ENCODE measurements around the gene PLXDC2. TPM values are rescaled to one million over a fixed set of nuclear protein-coding genes. Genes with fewer than 3 reads are reported as not detected.
"Not testable (repeated sequence)": the region's sequence is repeated elsewhere in the genome, so short reads cannot be mapped to it uniquely, and the experiment has no call there.

The PLXDC2 gene
- 10 to 100 TPM; 10.4 to 57.2 (median 15.5) TPM for total RNA-seq
- 1 to 10 TPM; 2.1 to 4.2 (median 3.2) TPM for polyA plus RNA-seq
- long read RNA-seq, donor 1, full-length matches to known transcripts = 3 of 3 reads
- long read RNA-seq, donor 1, partial matches to known transcripts = 0 of 3 reads
- long read RNA-seq, donor 1, other reads (novel, unspliced or antisense) = 0 of 3 reads
- long read RNA-seq, donor 2, full-length matches to known transcripts = 2 of 2 reads
- long read RNA-seq, donor 2, partial matches to known transcripts = 0 of 2 reads
- long read RNA-seq, donor 2, other reads (novel, unspliced or antisense) = 0 of 2 reads
- long read RNA-seq, donor 3, full-length matches to known transcripts = 1 of 1 reads
- long read RNA-seq, donor 3, partial matches to known transcripts = 0 of 1 reads
- long read RNA-seq, donor 3, other reads (novel, unspliced or antisense) = 0 of 1 reads
- long read RNA-seq, donor 4 = 0 reads
- long read RNA-seq, donor 5, full-length matches to known transcripts = 3 of 3 reads
- long read RNA-seq, donor 5, partial matches to known transcripts = 0 of 3 reads
- long read RNA-seq, donor 5, other reads (novel, unspliced or antisense) = 0 of 3 reads
- long read RNA-seq, donor 6, full-length matches to known transcripts = 3 of 3 reads
- long read RNA-seq, donor 6, partial matches to known transcripts = 0 of 3 reads
- long read RNA-seq, donor 6, other reads (novel, unspliced or antisense) = 0 of 3 reads
- long read RNA-seq, donor 7, full-length matches to known transcripts = 3 of 3 reads
- long read RNA-seq, donor 7, partial matches to known transcripts = 0 of 3 reads
- long read RNA-seq, donor 7, other reads (novel, unspliced or antisense) = 0 of 3 reads
- long read RNA-seq, donor 8, full-length matches to known transcripts = 1 of 1 reads
- long read RNA-seq, donor 8, partial matches to known transcripts = 0 of 1 reads
- long read RNA-seq, donor 8, other reads (novel, unspliced or antisense) = 0 of 1 reads
- long read RNA-seq, donor 9, full-length matches to known transcripts = 2 of 2 reads
- long read RNA-seq, donor 9, partial matches to known transcripts = 0 of 2 reads
- long read RNA-seq, donor 9, other reads (novel, unspliced or antisense) = 0 of 2 reads
- long read RNA-seq, donor 10, full-length matches to known transcripts = 2 of 2 reads
- long read RNA-seq, donor 10, partial matches to known transcripts = 0 of 2 reads
- long read RNA-seq, donor 10, other reads (novel, unspliced or antisense) = 0 of 2 reads

DNA sequence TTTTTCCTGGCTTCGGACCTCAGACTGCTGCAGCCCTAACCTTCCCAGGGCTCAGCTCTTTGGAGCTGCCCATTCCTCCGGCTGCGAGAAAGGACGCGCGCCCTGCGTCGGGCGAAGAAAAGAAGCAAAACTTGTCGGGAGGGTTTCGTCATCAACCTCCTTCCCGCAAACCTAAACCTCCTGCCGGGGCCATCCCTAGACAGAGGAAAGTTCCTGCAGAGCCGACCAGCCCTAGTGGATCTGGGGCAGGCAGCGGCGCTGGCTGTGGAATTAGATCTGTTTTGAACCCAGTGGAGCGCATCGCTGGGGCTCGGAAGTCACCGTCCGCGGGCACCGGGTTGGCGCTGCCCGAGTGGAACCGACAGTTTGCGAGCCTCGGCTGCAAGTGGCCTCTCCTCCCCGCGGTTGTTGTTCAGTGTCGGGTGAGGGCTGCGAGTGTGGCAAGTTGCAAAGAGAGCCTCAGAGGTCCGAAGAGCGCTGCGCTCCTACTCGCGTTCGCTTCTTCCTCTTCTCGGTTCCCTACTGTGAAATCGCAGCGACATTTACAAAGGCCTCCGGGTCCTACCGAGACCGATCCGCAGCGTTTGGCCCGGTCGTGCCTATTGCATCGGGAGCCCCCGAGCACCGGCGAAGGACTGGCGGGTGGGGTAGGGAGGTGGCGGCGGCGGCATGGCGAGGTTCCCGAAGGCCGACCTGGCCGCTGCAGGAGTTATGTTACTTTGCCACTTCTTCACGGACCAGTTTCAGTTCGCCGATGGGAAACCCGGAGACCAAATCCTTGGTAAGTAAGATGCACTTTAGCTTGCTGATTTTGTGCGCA, at the start of gene PLXDC2:
Gene PLXDC2 (plus strand): TSS at position 22 of the 820 bp plus-strand sequence.
- H3K9me3 ChIP-seq = no peaks in the 10 kb centered on the region
- intact Hi-C loops (cut with DNase I; ENCODE audit: low total_unique reads) = no loop called here
- H3K4me1 ChIP-seq = peaks cover 9 to 33% (median 25%) of the 10 kb centered on the region in 4 donors
- peak within 1 kb of the TSS; percentile 64 to 90 (median 70) for H3K4me3 ChIP-seq
- no peaks in the 10 kb centered on the region for H3K36me3 ChIP-seq
- peak within 1 kb of the TSS; percentile 73 to 91 (median 85) for H3K27ac ChIP-seq
- H3K27me3 ChIP-seq = peaks cover 0 to 49% (median 32%) of the 10 kb centered on the region in 3 donors
- TF ChIP-seq POLR2AphosphoS5 (IDR thresholded peaks at IDR 0.05) = no peak
- 1 to 2% (median 1%) methylated on average over 32 to 65 of the region's 65 CpGs for WGBS, 5 donors
- peak in 1 of 2 donors; percentile 74 for DNase-seq

DNA sequence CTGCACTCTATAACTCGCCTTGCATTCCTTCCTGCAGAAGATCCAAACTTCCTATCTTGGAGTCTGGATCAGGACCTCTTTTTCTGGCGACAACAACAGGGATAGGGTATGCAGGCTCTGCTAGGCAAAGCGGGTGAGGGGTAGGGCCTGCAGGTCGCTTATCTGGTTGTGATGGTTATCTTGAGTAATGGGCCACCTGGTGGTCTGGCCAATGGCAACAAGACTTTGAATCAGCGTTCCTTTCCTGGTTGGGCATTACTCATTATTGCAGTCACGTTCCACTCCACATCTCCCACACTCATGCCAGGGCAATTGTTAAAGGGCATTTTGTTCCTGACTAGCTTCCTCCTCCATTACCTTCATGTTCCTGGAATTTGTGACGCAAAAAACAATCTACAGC, 48.4 kb upstream of the PLXDC2 start:
- Histone ChIP-seq H3K9me3 (no peaks in the 10 kb centered on the region), H3K4me1 (no peaks in the 10 kb centered on the region), H3K27ac (no peak overlapping the region), H3K27me3 (no peaks in the 10 kb centered on the region), H3K4me3 (no peak overlapping the region), H3K36me3 (no peaks in the 10 kb centered on the region)
- DNase-seq = no peak
- intact Hi-C loops (cut with DNase I; ENCODE audit: low total_unique reads) = no loop called here
- WGBS, 5 donors = 33 to 49% (median 40%) methylated on average over 7 of the region's 7 CpGs
- TF ChIP-seq POLR2AphosphoS5 (IDR thresholded peaks at IDR 0.05) (no peak), EP300 (IDR thresholded peaks at IDR 0.05) (no peak), POLR2A (IDR thresholded peaks at IDR 0.05) (no peak)
- TF ChIP-seq, protein P1, sequence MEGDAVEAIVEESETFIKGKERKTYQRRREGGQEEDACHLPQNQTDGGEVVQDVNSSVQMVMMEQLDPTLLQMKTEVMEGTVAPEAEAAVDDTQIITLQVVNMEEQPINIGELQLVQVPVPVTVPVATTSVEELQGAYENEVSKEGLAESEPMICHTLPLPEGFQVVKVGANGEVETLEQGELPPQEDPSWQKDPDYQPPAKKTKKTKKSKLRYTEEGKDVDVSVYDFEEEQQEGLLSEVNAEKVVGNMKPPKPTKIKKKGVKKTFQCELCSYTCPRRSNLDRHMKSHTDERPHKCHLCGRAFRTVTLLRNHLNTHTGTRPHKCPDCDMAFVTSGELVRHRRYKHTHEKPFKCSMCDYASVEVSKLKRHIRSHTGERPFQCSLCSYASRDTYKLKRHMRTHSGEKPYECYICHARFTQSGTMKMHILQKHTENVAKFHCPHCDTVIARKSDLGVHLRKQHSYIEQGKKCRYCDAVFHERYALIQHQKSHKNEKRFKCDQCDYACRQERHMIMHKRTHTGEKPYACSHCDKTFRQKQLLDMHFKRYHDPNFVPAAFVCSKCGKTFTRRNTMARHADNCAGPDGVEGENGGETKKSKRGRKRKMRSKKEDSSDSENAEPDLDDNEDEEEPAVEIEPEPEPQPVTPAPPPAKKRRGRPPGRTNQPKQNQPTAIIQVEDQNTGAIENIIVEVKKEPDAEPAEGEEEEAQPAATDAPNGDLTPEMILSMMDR (IDR thresholded peaks at IDR 0.05) = no peak

DNA sequence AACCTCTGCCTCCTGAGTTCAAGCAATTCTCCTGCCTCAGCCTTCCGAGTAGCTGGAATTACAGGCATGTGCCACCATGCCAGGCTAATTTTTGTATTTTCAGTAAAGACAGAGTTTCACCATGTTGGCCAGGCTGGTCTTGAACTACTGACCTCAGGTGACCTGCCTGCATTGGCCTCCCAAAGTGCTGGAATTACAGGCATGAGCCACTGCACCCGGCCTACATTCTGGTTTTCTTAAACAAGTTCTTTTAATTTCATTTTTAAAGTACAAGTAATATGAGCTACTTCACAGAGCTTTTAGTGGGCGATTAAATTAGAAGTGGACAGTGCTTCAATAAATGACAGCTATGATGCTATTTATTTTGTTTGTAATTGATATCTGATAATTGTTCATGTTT, 46.4 kb upstream of the PLXDC2 start:
- DNase-seq; intact Hi-C loops (cut with DNase I; ENCODE audit: low total_unique reads); H3K9me3 ChIP-seq; H3K4me3 ChIP-seq; H3K4me1 ChIP-seq; H3K27me3 ChIP-seq; H3K36me3 ChIP-seq; H3K27ac ChIP-seq: not testable (repeated sequence)
- 84 to 92% (median 89%) methylated on average over 3 of the region's 3 CpGs for WGBS, 5 donors

DNA sequence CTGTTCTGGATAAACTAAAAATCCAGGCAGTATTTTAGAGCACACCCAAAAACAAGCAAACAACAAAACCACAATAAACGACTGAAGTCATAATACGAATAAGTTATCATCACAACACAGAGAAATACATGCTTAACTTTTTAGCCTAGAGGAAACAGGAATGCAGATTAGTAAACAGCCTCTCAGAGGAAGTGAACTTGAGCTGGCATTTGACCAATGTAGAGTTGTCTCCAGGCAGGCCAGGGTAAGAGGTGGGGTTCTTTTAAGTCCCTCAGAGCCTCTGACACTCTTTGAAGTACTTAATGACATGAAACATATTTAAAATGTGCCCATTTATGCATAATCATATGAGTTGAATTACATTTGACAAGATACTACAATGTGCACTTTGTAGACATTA, 43.3 kb upstream of the PLXDC2 start:
- WGBS, 5 donors = 37 to 70% (median 66%) methylated on average over 2 of the region's 2 CpGs
- no peaks in the 10 kb centered on the region for H3K36me3 ChIP-seq
- TF ChIP-seq, protein P1 (IDR thresholded peaks at IDR 0.05) = no peak
- TF ChIP-seq EP300 (IDR thresholded peaks at IDR 0.05) = no peak
- no peak for TF ChIP-seq POLR2A (IDR thresholded peaks at IDR 0.05)
- no peak for TF ChIP-seq POLR2AphosphoS5 (IDR thresholded peaks at IDR 0.05)
- H3K9me3 ChIP-seq = peaks cover 0 to 7% (median 0%) of the 10 kb centered on the region in 4 donors
- intact Hi-C loops (cut with DNase I; ENCODE audit: low total_unique reads) = no loop called here
- no peak overlapping the region for H3K27ac ChIP-seq
- no peaks in the 10 kb centered on the region for H3K27me3 ChIP-seq
- DNase-seq = no peak
- H3K4me1 ChIP-seq = no peaks in the 10 kb centered on the region
- H3K4me3 ChIP-seq = no peak overlapping the region
